HEK293T (cell line): ENCODE measurements around the gene CEP85L.

Experiments
- BHLHE40 ChIP-seq: fragments of 450-650 bp; IDR thresholded peaks from 2 replicates; pipeline ENCODE4 v1.6.1; 2016; ENCODE audit warnings: mild to moderate bottlenecking, moderate library complexity, borderline replicate concordance
- CTBP1 ChIP-seq: fragments of 450-650 bp; IDR thresholded peaks from 2 replicates; pipeline ENCODE4 v1.6.1; 2016; ENCODE audit warnings: borderline replicate concordance
- ELF4 ChIP-seq: fragments of 450-650 bp; IDR thresholded peaks from 2 replicates; pipeline ENCODE4 v1.6.1; 2017; ENCODE audit warnings: antibody characterized with exemption
- FOXA1 ChIP-seq: fragments of 450-650 bp; IDR thresholded peaks from 2 replicates; pipeline ENCODE4 v1.6.1; 2016; ENCODE audit warnings: mild to moderate bottlenecking
- FOXK2 ChIP-seq: fragments of 450-650 bp; IDR thresholded peaks from 2 replicates; pipeline ENCODE4 v1.6.1; 2016; ENCODE audit warnings: mild to moderate bottlenecking
- FOXM1 ChIP-seq: fragments of 450-650 bp; IDR thresholded peaks from 2 replicates; pipeline ENCODE4 v1.6.1; 2017; ENCODE audit warnings: mild to moderate bottlenecking, borderline replicate concordance
- HDGF ChIP-seq: fragments of 450-650 bp; IDR thresholded peaks from 2 replicates; pipeline ENCODE4 v1.6.1; 2017; ENCODE audit warnings: antibody characterized with exemption, borderline replicate concordance
- LEF1 ChIP-seq: fragments of 450-650 bp; IDR thresholded peaks from 2 replicates; pipeline ENCODE4 v1.6.1; 2017; ENCODE audit warnings: mild to moderate bottlenecking, borderline replicate concordance
- NFRKB ChIP-seq: fragments of 450-650 bp; IDR thresholded peaks from 2 replicates; pipeline ENCODE4 v1.6.1; 2016; ENCODE audit warnings: mild to moderate bottlenecking, moderate library complexity
- SP1 ChIP-seq: fragments of 450-650 bp; IDR thresholded peaks from 2 replicates; pipeline ENCODE4 v1.6.1; 2017
- SUZ12 ChIP-seq: fragments of 450-650 bp; IDR thresholded peaks from 2 replicates; pipeline ENCODE4 v1.6.1; 2016; ENCODE audit warnings: mild to moderate bottlenecking
- TARDBP ChIP-seq: fragments of 450-650 bp; IDR thresholded peaks from 2 replicates; pipeline ENCODE4 v1.6.1; 2016
- ZNF384 ChIP-seq: fragments of 450-650 bp; IDR thresholded peaks from 2 replicates; pipeline ENCODE4 v1.6.1; 2016
- TF ChIP-seq, protein P1 (sequence below): fragments of 450-650 bp; IDR thresholded peaks from 2 replicates; pipeline ENCODE4 v1.6.1; 2016

DNA sequence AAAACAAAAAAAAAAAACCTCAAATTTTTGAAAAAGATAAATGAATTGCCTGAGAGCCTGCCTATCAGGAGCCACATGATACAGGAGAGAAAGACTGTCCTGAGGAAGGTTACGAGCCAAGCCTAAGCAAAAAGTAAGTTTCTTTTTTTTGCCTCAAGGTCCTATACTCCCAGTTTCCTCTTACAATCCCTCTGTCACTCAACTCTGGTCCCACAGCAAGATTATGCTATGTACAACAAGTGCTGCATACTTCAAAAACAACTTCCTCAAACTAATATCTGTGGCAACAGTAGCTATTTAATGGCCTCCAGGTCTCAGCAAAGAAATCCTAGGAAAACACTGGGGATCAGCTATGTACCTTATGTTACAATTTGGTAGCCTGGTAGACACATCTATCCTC, 56.5 kb downstream of the CEP85L start:
- TF ChIP-seq NFRKB (no peak), LEF1 (no peak), FOXK2 (no peak), SUZ12 (no peak), SP1 (no peak), FOXA1 (no peak), TARDBP (no peak), BHLHE40 (no peak), ELF4 (no peak), FOXM1 (no peak), CTBP1 (no peak), HDGF (no peak), ZNF384 (no peak)
- TF ChIP-seq, protein P1, sequence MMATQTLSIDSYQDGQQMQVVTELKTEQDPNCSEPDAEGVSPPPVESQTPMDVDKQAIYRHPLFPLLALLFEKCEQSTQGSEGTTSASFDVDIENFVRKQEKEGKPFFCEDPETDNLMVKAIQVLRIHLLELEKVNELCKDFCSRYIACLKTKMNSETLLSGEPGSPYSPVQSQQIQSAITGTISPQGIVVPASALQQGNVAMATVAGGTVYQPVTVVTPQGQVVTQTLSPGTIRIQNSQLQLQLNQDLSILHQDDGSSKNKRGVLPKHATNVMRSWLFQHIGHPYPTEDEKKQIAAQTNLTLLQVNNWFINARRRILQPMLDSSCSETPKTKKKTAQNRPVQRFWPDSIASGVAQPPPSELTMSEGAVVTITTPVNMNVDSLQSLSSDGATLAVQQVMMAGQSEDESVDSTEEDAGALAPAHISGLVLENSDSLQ = no peak
